Right lobe of liver (tissue), 6 donors: ENCODE measurements around the gene EIF3C. TPM values are rescaled to one million over a fixed set of nuclear protein-coding genes. Genes with fewer than 3 reads are reported as not detected.
"Not testable (repeated sequence)": the region's sequence is repeated elsewhere in the genome, so short reads cannot be mapped to it uniquely, and the experiment has no call there.

ENCODE experiments used
- ATAC-seq, 4 donors: fragments of 200-7000 bp; cut with Tn5 transposase; one replicate each; pipeline ENCODE4 v1.9.1; 2020; ENCODE audit warnings: mild to moderate bottlenecking in 4 of 4, moderate library complexity in 4 of 4
- DNase-seq, 3 donors: peaks; one replicate each; pipeline ENCODE4 v3.0.0-alpha.2; 2020
- H3K27ac ChIP-seq, 3 donors: fragments of 200-600 bp; one replicate each; pipeline ENCODE4 v1.8.0; 2022
- H3K27me3 ChIP-seq, 2 donors: fragments of 200-600 bp; one replicate each; pipeline ENCODE4 v1.8.0; 2022
- H3K36me3 ChIP-seq, 4 donors: fragments of 200-600 bp; sonication (generic) in 1 of 4; one replicate each; pipeline versions ENCODE4 v1.5.1 to v1.8.0; 2017 to 2022; ENCODE audit warnings: control low read depth in 1 of 4
- H3K4me1 ChIP-seq, 4 donors: fragments of 200-600 bp; sonication (generic) in 1 of 4; one replicate each; pipeline versions ENCODE4 v1.5.1 to v1.8.0; 2017 to 2022; ENCODE audit warnings: control low read depth in 1 of 4
- H3K4me3 ChIP-seq, 3 donors: fragments of 200-600 bp; one replicate each; pipeline ENCODE4 v1.8.0; 2022
- H3K9me3 ChIP-seq, 4 donors: fragments of 200-600 bp; sonication (generic) in 1 of 4; one replicate each; pipeline versions ENCODE4 v1.5.1 to v1.8.0; 2017 to 2022; ENCODE audit warnings: control low read depth in 1 of 4
- WGBS: methylation state at CpG from one replicate; pipeline ENCODE4 v1.1.6; 2018; ENCODE audit warnings: low coverage, low lambda C conversion rate; ENCODE audit not compliant: insufficient coverage; ENCODE audit errors: missing lambda C conversion rate; 5-methylcytosine and 5-hydroxymethylcytosine counted together
- intact Hi-C, 2 donors: fragments of 100-400 bp; cut with DNase I; formaldehyde crosslinking; loops; one replicate each; pipeline versions ENCODE4 v1.11.2 to v1.14.1; 2022
- long read RNA-seq: library from polyadenylated mRNA; unstranded; transcript quantifications from one replicate; pipeline ENCODE4 v2.0.0, GENCODE V29; 2019
- total RNA-seq, 6 experiments: library from RNA; depleted of rRNA in 2 of 6; stranded (reverse); fragments of >200 nt in 2 of 6; fragmentation: NEBNext Ultra II Directional in 3 of 6; extraction: Animal tissue kit (Norgen Biotek cat#: 25700) in 3 of 6; gene quantifications; one replicate each; pipeline versions ENCODE4 v1.1.0 to v1.2.4, GENCODE V29; 2016 to 2023
- donor health status: DM: no; HTN: yes; CAD: no.
- donor health status: DM: no; HTN: no; CAD: no.
- donor health status: DM: no; HTN: no; CAD: no.
- donor health status: DM: no; HTN: yes; CAD: no.
- donor health status: DM: no; HTN: yes; CAD: no.

The EIF3C gene, protein sequence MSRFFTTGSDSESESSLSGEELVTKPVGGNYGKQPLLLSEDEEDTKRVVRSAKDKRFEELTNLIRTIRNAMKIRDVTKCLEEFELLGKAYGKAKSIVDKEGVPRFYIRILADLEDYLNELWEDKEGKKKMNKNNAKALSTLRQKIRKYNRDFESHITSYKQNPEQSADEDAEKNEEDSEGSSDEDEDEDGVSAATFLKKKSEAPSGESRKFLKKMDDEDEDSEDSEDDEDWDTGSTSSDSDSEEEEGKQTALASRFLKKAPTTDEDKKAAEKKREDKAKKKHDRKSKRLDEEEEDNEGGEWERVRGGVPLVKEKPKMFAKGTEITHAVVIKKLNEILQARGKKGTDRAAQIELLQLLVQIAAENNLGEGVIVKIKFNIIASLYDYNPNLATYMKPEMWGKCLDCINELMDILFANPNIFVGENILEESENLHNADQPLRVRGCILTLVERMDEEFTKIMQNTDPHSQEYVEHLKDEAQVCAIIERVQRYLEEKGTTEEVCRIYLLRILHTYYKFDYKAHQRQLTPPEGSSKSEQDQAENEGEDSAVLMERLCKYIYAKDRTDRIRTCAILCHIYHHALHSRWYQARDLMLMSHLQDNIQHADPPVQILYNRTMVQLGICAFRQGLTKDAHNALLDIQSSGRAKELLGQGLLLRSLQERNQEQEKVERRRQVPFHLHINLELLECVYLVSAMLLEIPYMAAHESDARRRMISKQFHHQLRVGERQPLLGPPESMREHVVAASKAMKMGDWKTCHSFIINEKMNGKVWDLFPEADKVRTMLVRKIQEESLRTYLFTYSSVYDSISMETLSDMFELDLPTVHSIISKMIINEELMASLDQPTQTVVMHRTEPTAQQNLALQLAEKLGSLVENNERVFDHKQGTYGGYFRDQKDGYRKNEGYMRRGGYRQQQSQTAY
- total RNA-seq, result 100 to 1,000 TPM; 145 to 260 (median 203) TPM
- long read RNA-seq, transcript EIF3C-201 (21 exons, 3,145 nt), result major isoform, 34 of 54 reads
- long read RNA-seq, partial matches to known transcripts, result 14 of 54 reads
- long read RNA-seq, other reads (novel, unspliced or antisense), result 3 of 54 reads

DNA sequence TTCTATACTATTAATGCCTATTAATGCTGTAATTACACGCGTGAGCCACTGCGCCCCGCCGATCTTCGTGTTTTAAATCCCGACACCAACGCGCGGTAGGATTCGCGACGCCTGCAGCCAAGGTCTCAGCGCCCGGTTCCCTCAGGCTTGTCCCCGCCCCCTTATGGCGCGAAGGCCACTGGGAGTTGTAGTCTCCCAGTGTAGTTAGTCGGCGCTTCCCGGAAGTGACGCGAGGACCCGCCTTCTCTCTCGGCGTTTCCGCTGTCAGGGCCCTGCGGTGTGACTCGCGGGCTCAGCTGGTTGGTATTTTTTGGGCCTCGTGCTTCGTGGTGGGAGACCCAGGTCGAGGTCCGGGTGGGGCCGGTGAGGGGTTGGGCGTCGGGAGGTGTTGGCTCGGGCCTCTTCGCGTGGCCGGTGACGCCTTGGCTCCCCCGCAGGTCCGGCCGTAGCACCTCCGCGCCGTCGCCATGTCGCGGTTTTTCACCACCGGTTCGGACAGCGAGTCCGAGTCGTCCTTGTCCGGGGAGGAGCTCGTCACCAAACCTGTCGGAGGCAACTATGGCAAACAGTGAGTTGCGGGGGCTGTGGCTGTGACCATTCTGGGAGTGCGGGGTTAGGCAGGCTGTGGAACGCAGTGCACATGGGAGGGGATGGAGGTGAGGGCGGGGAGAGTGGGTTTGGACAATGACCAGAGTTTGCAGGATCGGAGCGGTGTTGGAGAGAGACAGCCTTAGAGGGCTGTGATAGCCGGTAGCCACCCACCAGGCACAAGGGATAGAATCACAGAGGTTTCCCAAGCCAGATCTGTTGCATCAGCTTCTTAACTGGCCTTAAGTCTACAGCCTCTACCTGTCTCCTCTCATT is at the start of gene EIF3C:
Gene EIF3C (plus strand): TSS at position 245 of the 864 bp plus-strand sequence. CDS start 223 bp downstream, at position 468.
- no CpG with 5 or more reads among the region's 66 CpGs for WGBS

DNA sequence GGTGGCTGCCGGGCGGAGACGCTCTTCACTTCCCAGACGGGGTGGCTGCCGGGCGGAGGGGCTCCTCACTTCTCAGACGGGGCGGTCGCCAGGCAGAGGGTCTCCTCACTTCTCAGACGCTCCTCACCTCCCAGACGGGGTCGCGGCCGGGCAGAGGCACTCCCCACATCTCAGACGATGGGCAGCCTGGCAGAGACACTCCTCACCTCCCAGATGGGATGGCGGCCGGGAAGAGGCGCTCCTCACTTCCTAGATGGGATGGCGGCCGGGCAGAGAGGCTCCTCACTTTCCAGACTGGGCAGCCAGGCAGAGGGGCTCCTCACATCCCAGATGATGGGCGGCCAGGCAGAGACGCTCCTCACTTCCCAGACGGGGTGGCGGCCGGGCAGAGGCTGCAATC is 45.0 kb upstream of the EIF3C start:
- H3K27me3 ChIP-seq, H3K4me3 ChIP-seq, H3K4me1 ChIP-seq, ATAC-seq, H3K36me3 ChIP-seq, H3K27ac ChIP-seq, intact Hi-C loops, H3K9me3 ChIP-seq, DNase-seq: not testable (repeated sequence)
- WGBS, result no CpG with 5 or more reads among the region's 25 CpGs

More for the DNA sequence above, at the start of gene EIF3C:
- H3K4me1 ChIP-seq, H3K36me3 ChIP-seq, H3K4me3 ChIP-seq, H3K9me3 ChIP-seq, H3K27ac ChIP-seq, intact Hi-C loops, H3K27me3 ChIP-seq, DNase-seq: not testable (repeated sequence)
- ATAC-seq, result peak; percentile 99 to 100 (median 100)

GRCh38 chr16:28667480-28667879 is 43.8 kb upstream of the EIF3C start:
- DNase-seq, H3K27ac ChIP-seq, intact Hi-C loops, H3K9me3 ChIP-seq, H3K36me3 ChIP-seq, H3K4me3 ChIP-seq, H3K4me1 ChIP-seq, H3K27me3 ChIP-seq: not testable (repeated sequence)
- WGBS, result no CpG with 5 or more reads among the region's 7 CpGs
- ATAC-seq, result peak in 2 of 4 donors; percentile 19 to 20

DNA sequence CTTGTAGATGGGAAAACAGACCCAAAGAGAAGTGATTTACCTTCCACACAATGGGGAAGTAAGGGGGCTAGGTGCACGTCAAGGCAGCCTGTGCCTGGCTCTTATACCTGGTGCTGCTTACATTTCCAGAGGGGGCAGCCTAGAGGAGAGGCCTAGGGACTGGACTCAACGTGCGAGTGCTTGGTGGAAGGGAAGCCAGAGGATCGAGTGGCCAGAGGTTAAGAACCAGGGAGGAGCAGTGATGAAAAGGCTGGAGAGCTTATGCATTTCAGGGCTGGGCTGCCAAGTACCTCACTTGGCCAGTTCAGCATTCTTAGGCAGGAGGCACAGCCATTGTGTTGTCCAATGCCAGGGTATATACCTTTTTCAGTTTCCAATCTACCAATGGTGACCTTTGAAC is 43.1 kb upstream of the EIF3C start:
- H3K4me3 ChIP-seq, H3K36me3 ChIP-seq, H3K27me3 ChIP-seq, DNase-seq, H3K27ac ChIP-seq, ATAC-seq, H3K9me3 ChIP-seq, intact Hi-C loops, H3K4me1 ChIP-seq: not testable (repeated sequence)
- no CpG with 5 or more reads among the region's 4 CpGs for WGBS

DNA sequence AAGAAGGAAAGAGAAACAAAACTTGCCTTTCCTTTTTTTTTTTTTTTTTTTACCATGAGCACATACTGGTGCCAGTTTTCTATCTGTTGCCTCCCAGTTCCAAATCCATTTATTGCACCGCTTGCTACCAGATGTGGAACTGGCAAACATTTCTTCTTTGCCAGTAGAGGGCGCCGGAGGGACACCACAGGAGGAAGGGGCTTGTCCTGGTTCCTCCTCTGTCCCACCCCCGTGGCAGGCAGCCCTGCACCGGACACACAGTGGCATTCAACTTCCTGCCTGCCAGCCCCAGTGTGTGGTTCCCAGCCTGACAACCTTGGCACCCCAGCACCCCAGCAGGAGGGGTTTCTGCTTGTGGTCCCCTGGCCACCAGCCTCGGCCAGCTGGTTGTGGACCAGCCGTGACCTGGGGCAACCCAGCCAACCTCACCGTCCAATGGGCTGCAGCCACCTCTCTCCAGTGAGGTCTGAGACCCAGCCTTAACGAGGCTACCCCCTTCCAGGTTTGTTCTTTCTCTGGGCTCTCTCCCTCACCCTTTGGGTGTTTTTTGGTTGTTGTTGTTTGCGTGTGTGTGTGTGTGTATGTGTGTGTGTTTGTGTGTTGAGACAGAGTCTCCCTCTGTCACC is 22.8 kb upstream of the EIF3C start:
- peak; percentile 100 for ATAC-seq
- H3K27ac ChIP-seq, H3K36me3 ChIP-seq, intact Hi-C loops, H3K4me1 ChIP-seq, H3K9me3 ChIP-seq, H3K27me3 ChIP-seq, H3K4me3 ChIP-seq, DNase-seq: not testable (repeated sequence)
- WGBS, result no CpG with 5 or more reads among the region's 10 CpGs

GRCh38 chr16:28689425-28689824 is 21.8 kb upstream of the EIF3C start:
- no CpG with 5 or more reads among the region's 13 CpGs for WGBS
- intact Hi-C loops, H3K27ac ChIP-seq, H3K4me3 ChIP-seq, DNase-seq, H3K36me3 ChIP-seq, H3K27me3 ChIP-seq, H3K9me3 ChIP-seq, H3K4me1 ChIP-seq, ATAC-seq: not testable (repeated sequence)

DNA sequence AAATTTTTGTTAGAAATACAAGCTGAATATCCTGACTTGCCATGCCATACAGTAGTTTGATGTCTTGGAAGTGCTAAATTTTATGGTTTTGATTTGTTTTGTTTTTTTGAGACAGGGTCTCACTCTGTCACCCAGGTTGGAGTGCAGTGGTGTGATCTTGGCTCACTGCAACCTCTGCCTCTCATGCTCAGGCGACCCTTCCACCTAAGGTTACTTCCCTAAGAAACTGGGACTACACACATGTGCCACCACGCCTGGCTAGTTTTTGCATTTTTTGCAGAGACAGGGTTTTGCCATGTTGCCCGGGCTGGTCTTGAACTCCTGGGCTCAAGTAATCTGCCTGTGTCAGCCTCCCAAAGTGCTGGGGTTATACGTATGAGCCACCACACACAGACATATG is 19.5 kb upstream of the EIF3C start:
- H3K9me3 ChIP-seq, ATAC-seq, H3K4me3 ChIP-seq, H3K36me3 ChIP-seq, H3K4me1 ChIP-seq, intact Hi-C loops, H3K27ac ChIP-seq, H3K27me3 ChIP-seq, DNase-seq: not testable (repeated sequence)
- WGBS, result 76% methylated on average over 2 of the region's 4 CpGs

- H3K27ac ChIP-seq, H3K9me3 ChIP-seq, H3K27me3 ChIP-seq, intact Hi-C loops, H3K4me3 ChIP-seq, DNase-seq, H3K4me1 ChIP-seq, H3K36me3 ChIP-seq: not testable (repeated sequence)
- peak in 1 of 4 donors; percentile 40 for ATAC-seq
- no CpG with 5 or more reads among the region's 11 CpGs for WGBS
Measured at GRCh38 chr16:28693257-28693950, 17.9 kb upstream of the EIF3C start.

GRCh38 chr16:28699792-28700191 is 11.5 kb upstream of the EIF3C start:
- ATAC-seq, H3K4me1 ChIP-seq, H3K9me3 ChIP-seq, H3K36me3 ChIP-seq, DNase-seq, H3K27ac ChIP-seq, H3K4me3 ChIP-seq, H3K27me3 ChIP-seq, intact Hi-C loops: not testable (repeated sequence)
- WGBS, result no CpG with 5 or more reads among the region's 9 CpGs

DNA sequence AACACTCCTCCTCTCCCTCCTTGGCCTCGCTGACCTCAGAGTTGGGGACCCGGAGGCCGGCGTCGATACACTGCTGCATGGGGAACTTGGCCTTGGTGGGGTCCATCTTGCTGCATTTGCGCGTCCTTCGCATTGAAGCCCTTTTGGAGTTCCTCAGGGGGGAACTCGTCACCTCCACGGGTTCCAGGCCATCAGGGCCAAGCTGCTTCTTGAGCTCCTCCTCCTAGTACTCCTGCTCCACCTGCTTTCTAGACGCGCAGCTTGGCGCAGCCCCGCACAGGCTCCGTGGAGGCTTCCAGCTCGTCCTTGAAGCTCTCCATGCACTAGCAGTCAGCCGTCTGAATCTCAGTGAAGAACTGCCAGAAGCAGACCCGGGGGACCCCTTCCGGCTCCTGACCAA is 10.9 kb upstream of the EIF3C start:
- H3K27me3 ChIP-seq, H3K36me3 ChIP-seq, intact Hi-C loops, H3K4me1 ChIP-seq, H3K9me3 ChIP-seq, ATAC-seq, DNase-seq, H3K4me3 ChIP-seq, H3K27ac ChIP-seq: not testable (repeated sequence)
- no CpG with 5 or more reads among the region's 19 CpGs for WGBS
